NCI-H2196 (cell line): ENCODE results near the gene TRUB1.

Experiments used
- DNase-seq: peaks from one replicate; lab custom pipeline; 2025; ENCODE audit not compliant: unreplicated experiment; lab: John Stamatoyannopoulos, UW

The TRUB1 gene

DNA sequence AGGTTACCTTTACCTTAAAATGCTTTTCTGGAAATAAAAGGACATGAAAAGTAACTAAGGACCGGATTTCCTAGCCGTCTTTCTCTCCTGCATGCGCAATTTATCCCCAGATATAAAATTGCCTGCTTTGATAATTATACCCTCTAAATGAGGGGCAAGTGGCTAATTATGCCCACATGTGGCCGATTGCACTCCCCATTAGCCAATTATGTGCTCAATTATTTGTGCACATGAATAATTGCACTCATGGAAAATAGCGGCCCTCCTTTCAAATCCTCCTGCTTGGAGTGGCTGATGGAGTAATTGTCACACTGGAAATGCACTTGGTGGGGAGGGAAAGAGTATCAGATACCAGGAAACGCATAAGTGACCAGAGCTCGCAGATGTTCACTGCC is 88.7 kb downstream of the TRUB1 start:
- no peak for DNase-seq
